Nephron (organoid): ENCODE data around the gene RBM6.

ENCODE experiments used
- H3K27ac Mint-ChIP-seq, 3 experiments: 2 replicates each; pipeline ENCODE4 v1.8.0; 2020; ENCODE audit warnings: mixed read lengths in 3 of 3, mild to moderate bottlenecking in 2 of 3, moderate library complexity in 1 of 3
- H3K27me3 Mint-ChIP-seq: 2 replicates; pipeline ENCODE4 v1.8.0; 2021; ENCODE audit warnings: low read depth, mild to moderate bottlenecking, moderate library complexity, mixed read lengths
- H3K36me3 Mint-ChIP-seq: 2 replicates; pipeline ENCODE4 v1.8.0; 2020; ENCODE audit warnings: low read depth, mixed read lengths
- H3K4me1 Mint-ChIP-seq: 2 replicates; pipeline ENCODE4 v1.8.0; 2020; ENCODE audit warnings: mixed read lengths
- H3K4me3 Mint-ChIP-seq, 3 experiments: 2 replicates each; pipeline ENCODE4 v1.8.0; 2020; ENCODE audit warnings: mild to moderate bottlenecking in 3 of 3, mixed read lengths in 3 of 3, moderate library complexity in 2 of 3
- H3K9me3 Mint-ChIP-seq: 2 replicates; pipeline ENCODE4 v1.8.0; 2020; ENCODE audit warnings: mixed read lengths
- CTCF ChIP-seq, 3 experiments: fragments of 200-600 bp; sonication (generic); IDR thresholded peaks; one replicate each; pipeline ENCODE4 v1.5.0; 2021; ENCODE audit warnings: antibody characterized with exemption in 3 of 3; ENCODE audit not compliant: unreplicated experiment in 3 of 3

RBM6 gene

GRCh38 chr3:50090984-50091383 lies 151.0 kb downstream of the RBM6 start:
- H3K27ac Mint-ChIP-seq: peak overlapping the region in 1 of 3 experiments; percentile 97
- TF ChIP-seq CTCF (IDR thresholded peaks at IDR 0.05; ENCODE audit: unreplicated experiment in 3 of 3): no peak
- H3K9me3 Mint-ChIP-seq: peaks cover 2% of the 10 kb centered on the region
- H3K4me1 Mint-ChIP-seq: peaks cover 16% of the 10 kb centered on the region
- H3K27me3 Mint-ChIP-seq: no peaks in the 10 kb centered on the region
- H3K36me3 Mint-ChIP-seq: peaks cover 53% of the 10 kb centered on the region
- H3K4me3 Mint-ChIP-seq: peak overlapping the region; percentile 98 to 99 (median 99)

- H3K4me3 Mint-ChIP-seq: no peak overlapping the region
- no peaks in the 10 kb centered on the region for H3K9me3 Mint-ChIP-seq
- TF ChIP-seq CTCF (IDR thresholded peaks at IDR 0.05; ENCODE audit: unreplicated experiment in 3 of 3): no peak
- peaks cover 86% of the 10 kb centered on the region for H3K36me3 Mint-ChIP-seq
- peaks cover 11% of the 10 kb centered on the region for H3K4me1 Mint-ChIP-seq
- H3K27me3 Mint-ChIP-seq: no peaks in the 10 kb centered on the region
- no peak overlapping the region for H3K27ac Mint-ChIP-seq
Measured at GRCh38 chr3:50095352-50095998, 155.5 kb downstream of the RBM6 start.

GRCh38 chr3:50100386-50100785 lies 160.4 kb downstream of the RBM6 start:
- H3K27me3 Mint-ChIP-seq: no peaks in the 10 kb centered on the region
- H3K4me1 Mint-ChIP-seq: no peaks in the 10 kb centered on the region
- H3K36me3 Mint-ChIP-seq: peaks cover 89% of the 10 kb centered on the region
- no peak overlapping the region for H3K4me3 Mint-ChIP-seq
- H3K27ac Mint-ChIP-seq: no peak overlapping the region
- no peaks in the 10 kb centered on the region for H3K9me3 Mint-ChIP-seq
- TF ChIP-seq CTCF (IDR thresholded peaks at IDR 0.05; ENCODE audit: unreplicated experiment in 3 of 3): no peak

GRCh38 chr3:50100956-50101845 lies 161.3 kb downstream of the RBM6 start:
- H3K4me3 Mint-ChIP-seq: no peak overlapping the region
- H3K27ac Mint-ChIP-seq: no peak overlapping the region
- H3K27me3 Mint-ChIP-seq: no peaks in the 10 kb centered on the region
- no peaks in the 10 kb centered on the region for H3K9me3 Mint-ChIP-seq
- H3K4me1 Mint-ChIP-seq: no peaks in the 10 kb centered on the region
- peaks cover 85% of the 10 kb centered on the region for H3K36me3 Mint-ChIP-seq
- no peak for TF ChIP-seq CTCF (IDR thresholded peaks at IDR 0.05; ENCODE audit: unreplicated experiment in 3 of 3)

GRCh38 chr3:50102558-50102957 lies 162.6 kb downstream of the RBM6 start:
- no peaks in the 10 kb centered on the region for H3K9me3 Mint-ChIP-seq
- peaks cover 85% of the 10 kb centered on the region for H3K36me3 Mint-ChIP-seq
- no peaks in the 10 kb centered on the region for H3K4me1 Mint-ChIP-seq
- no peak overlapping the region for H3K27ac Mint-ChIP-seq
- no peaks in the 10 kb centered on the region for H3K27me3 Mint-ChIP-seq
- TF ChIP-seq CTCF (IDR thresholded peaks at IDR 0.05; ENCODE audit: unreplicated experiment in 3 of 3): no peak
- no peak overlapping the region for H3K4me3 Mint-ChIP-seq
